ENCODE measurements around the gene HLA-DOB. TPM values are rescaled to one million over a fixed set of nuclear protein-coding genes. Genes with fewer than 3 reads are reported as not detected.
A peak's percentile ranks its signal among the peaks of the same experiment; 100 is the strongest.

The HLA-DOB gene
- total and polyA plus RNA-seq, 3 experiments from 2014 or later, result 0.62 to 0.97 (median 0.77) TPM

DNA sequence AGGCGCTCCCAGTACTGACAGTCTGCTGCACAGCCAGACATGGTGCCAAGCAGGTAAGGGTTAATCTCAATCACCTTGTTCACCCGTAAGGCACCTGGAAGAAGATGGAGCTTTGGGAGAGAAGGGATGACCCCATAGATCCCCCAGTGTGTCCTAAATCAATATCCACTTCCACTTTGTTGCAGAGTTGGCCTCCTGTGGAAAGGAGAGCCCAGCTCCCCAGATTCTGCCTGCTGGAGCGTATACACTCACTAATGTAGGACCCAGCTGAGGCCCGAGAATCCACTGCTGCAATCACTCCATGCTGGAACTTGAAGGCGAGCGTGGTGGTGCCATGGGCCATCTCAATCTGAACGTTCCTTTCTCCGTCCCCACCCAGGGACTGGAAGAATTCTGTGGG lies 25.9 kb upstream of the HLA-DOB start:
- peaks cover 0 to 3% of the 10 kb centered on the region in 2 donors for H3K27me3 Mint-ChIP-seq
- peaks cover 72% of the 10 kb centered on the region for H3K4me1 ChIP-seq (ENCODE audit: insufficient read depth, low read length)
- peaks cover 41% of the 10 kb centered on the region for H3K36me3 ChIP-seq (ENCODE audit: insufficient read depth, low read length)
- H3K27ac ChIP-seq (ENCODE audit: low read depth, low read length), result peak overlapping the region; percentile 99
- peak overlapping the region; percentile 94 to 99 (median 97) for H3K4me3 Mint-ChIP-seq
- H3K9me3 ChIP-seq (ENCODE audit: low read length), result no peaks in the 10 kb centered on the region
- ChIA-PET CTCF (interaction anchor here (1.2 to 10.6 kb wide), 4 partner anchors 8 to 26 kb away, joined by 3 to 295 read pairs (median 97); partner anchors contain the start of genes PSMB9 and TAP1), POLR2A (interaction anchor here (0.5 to 10.1 kb wide), 3 partner anchors 12 to 1385 kb away, joined by 3 to 350 read pairs (median 9); partner anchors contain the start of genes PSMB9 and TAP1)
- peak overlapping the region; percentile 99 for H3K4me3 ChIP-seq (ENCODE audit: low read length)
- H3K27me3 ChIP-seq (ENCODE audit: insufficient read depth, low read length, poor library complexity, severe bottlenecking), result no peaks in the 10 kb centered on the region
- DNase-seq, result no peak
- H3K4me1 Mint-ChIP-seq, result peaks cover 65 to 74% (median 73%) of the 10 kb centered on the region in 3 donors
- H3K36me3 Mint-ChIP-seq, result peaks cover 36 to 84% (median 38%) of the 10 kb centered on the region in 3 donors
- H3K9me3 Mint-ChIP-seq, result no peaks in the 10 kb centered on the region
- H3K27ac Mint-ChIP-seq, result peak overlapping the region; percentile 31 to 100 (median 100)

DNA sequence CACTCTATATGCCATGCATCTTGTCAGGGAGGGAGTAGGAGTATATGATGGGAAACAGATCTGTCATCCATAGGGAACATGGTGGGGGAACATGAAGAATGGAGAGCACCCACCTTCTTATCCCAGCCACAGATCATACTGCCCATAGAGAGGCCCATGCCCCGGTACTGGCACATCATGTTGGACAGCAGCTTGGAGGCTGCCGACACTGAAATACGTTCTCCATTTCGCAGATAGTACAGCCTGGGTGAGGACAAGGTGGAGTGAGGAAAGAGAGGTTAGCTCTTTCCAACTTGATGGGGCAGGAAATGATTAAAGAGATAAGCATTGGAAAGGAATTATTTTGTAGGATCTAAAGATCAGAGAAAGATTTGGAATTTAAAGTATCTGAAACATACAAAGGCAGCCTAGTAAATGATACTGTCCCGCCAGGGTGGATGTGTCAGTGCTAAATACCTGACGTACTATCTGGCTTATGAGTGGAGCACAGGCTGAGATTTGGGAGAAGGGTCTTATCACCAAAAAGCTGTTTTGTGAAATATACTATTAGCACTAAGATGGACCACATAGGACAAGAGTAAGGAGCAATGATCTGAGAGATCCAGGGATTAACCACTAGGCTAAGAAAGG lies 25.3 kb upstream of the HLA-DOB start:
- ChIA-PET CTCF (interaction anchor here (1.2 to 10.6 kb wide), 5 partner anchors 9 to 142 kb away, joined by 3 to 295 read pairs (median 6); partner anchors contain the start of genes PSMB9 and TAP1), POLR2A (interaction anchor here (0.5 to 10.1 kb wide), 4 partner anchors 13 to 1386 kb away, joined by 3 to 350 read pairs (median 6); partner anchors contain the start of genes PSMB9 and TAP1)
- Mint-ChIP-seq H3K9me3 (no peaks in the 10 kb centered on the region), H3K27me3 (peaks cover 0 to 3% of the 10 kb centered on the region in 2 donors), H3K4me3 (peak overlapping the region; percentile 94 to 99 (median 97)), H3K27ac (peak overlapping the region; percentile 96 to 100 (median 100)), H3K36me3 (peaks cover 31 to 83% (median 33%) of the 10 kb centered on the region in 3 donors), H3K4me1 (peaks cover 65 to 74% (median 73%) of the 10 kb centered on the region in 3 donors)
- Histone ChIP-seq H3K4me1 (ENCODE audit: insufficient read depth, low read length) (peaks cover 72% of the 10 kb centered on the region), H3K27ac (ENCODE audit: low read depth, low read length) (no peak overlapping the region), H3K4me3 (ENCODE audit: low read length) (peak overlapping the region; percentile 99), H3K27me3 (ENCODE audit: insufficient read depth, low read length, poor library complexity, severe bottlenecking) (no peaks in the 10 kb centered on the region), H3K9me3 (ENCODE audit: low read length) (no peaks in the 10 kb centered on the region), H3K36me3 (ENCODE audit: insufficient read depth, low read length) (peaks cover 36% of the 10 kb centered on the region)
- no peak for DNase-seq

DNA sequence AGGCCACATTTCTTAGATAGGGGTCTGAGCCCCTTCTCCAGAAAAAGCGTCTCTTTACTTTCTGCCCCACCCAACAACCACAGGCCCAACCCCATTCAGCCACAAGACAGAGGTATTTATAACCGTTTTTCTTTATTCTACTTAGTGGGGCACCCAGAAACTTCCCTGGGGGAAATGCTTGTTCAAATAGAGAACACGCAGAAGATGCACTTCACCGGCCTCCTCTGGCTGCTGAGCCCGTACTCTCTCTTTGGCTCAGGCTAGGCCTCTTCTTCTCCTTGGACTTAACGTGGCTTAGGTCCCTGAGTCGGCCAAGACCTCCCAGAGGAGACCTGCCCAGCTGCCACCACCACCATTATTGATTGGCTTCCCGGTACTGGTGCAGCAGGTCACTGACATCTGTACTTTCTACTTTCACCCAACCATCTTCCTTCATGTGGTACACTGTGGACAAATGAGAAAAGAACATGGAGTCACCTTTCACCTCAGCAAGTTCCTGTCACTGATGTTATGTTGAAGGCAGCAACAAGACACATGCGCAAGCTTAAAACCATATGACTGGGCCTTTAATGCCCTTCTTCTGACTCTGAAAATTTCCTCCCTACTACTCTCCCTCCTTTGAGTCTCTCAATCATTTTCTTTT lies 23.9 kb upstream of the HLA-DOB start:
- peak overlapping the region; percentile 96 to 100 (median 100) for H3K27ac Mint-ChIP-seq
- H3K4me3 ChIP-seq (ENCODE audit: low read length), result no peak overlapping the region
- no peaks in the 10 kb centered on the region for H3K27me3 ChIP-seq (ENCODE audit: insufficient read depth, low read length, poor library complexity, severe bottlenecking)
- peak overlapping the region; percentile 1 for H3K27ac ChIP-seq (ENCODE audit: low read depth, low read length)
- ChIA-PET POLR2A (interaction anchor here (3.9 to 10.1 kb wide), 2 partner anchors 14 to 132 kb away, joined by 38 to 350 read pairs; partner anchors contain the start of genes PSMB9 and TAP1), CTCF (interaction anchor here (0.9 to 10.6 kb wide), 4 partner anchors 16 to 144 kb away, joined by 3 to 295 read pairs (median 98); partner anchors contain the start of genes PSMB9 and TAP1)
- H3K4me1 Mint-ChIP-seq, result peaks cover 66 to 74% (median 73%) of the 10 kb centered on the region in 3 donors
- peaks cover 72% of the 10 kb centered on the region for H3K4me1 ChIP-seq (ENCODE audit: insufficient read depth, low read length)
- H3K9me3 ChIP-seq (ENCODE audit: low read length), result no peaks in the 10 kb centered on the region
- peaks cover 0 to 3% of the 10 kb centered on the region in 2 donors for H3K27me3 Mint-ChIP-seq
- H3K36me3 ChIP-seq (ENCODE audit: insufficient read depth, low read length), result peaks cover 34% of the 10 kb centered on the region
- no peaks in the 10 kb centered on the region for H3K9me3 Mint-ChIP-seq
- H3K4me3 Mint-ChIP-seq, result peak overlapping the region; percentile 78 to 99 (median 97)
- peaks cover 25 to 83% (median 30%) of the 10 kb centered on the region in 3 donors for H3K36me3 Mint-ChIP-seq
- peak in 2 of 5 donors; percentile 28 to 54 for DNase-seq

DNA sequence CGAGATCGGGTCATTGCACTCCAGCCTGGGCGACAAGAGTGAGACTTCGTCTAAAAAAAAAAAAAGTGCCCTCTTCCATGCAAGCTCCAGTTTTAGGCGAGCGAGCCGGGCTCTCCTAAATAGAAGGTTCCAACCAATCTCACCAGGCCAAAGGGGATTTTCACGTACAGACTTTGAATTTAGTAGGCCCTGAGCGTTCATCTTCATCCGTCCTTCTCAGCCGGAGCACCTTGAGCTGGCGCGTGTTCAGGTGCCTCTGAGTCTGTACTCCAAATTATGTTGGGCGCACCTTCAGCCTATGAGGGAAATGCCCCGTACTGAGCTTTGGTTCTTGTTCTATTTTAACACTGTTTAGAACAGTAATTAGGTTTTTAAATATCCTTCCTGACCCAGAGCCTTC lies 22.6 kb upstream of the HLA-DOB start:
- peaks cover 0 to 2% of the 10 kb centered on the region in 2 donors for H3K27me3 Mint-ChIP-seq
- H3K4me1 Mint-ChIP-seq, result peaks cover 75 to 81% (median 78%) of the 10 kb centered on the region in 3 donors
- H3K4me1 ChIP-seq (ENCODE audit: insufficient read depth, low read length), result peaks cover 78% of the 10 kb centered on the region
- H3K27ac ChIP-seq (ENCODE audit: low read depth, low read length), result no peak overlapping the region
- peak overlapping the region; percentile 96 to 100 (median 100) for H3K27ac Mint-ChIP-seq
- H3K9me3 ChIP-seq (ENCODE audit: low read length), result no peaks in the 10 kb centered on the region
- no peaks in the 10 kb centered on the region for H3K27me3 ChIP-seq (ENCODE audit: insufficient read depth, low read length, poor library complexity, severe bottlenecking)
- no peaks in the 10 kb centered on the region for H3K9me3 Mint-ChIP-seq
- H3K4me3 Mint-ChIP-seq, result peak overlapping the region in 4 of 7 donors; percentile 23 to 96 (median 48)
- DNase-seq, result no peak
- H3K36me3 Mint-ChIP-seq, result peaks cover 26 to 83% (median 27%) of the 10 kb centered on the region in 3 donors
- CTCF ChIA-PET, result interaction anchor here (0.9 to 10.6 kb wide), 28 partner anchors 8 to 954 kb away, joined by 3 to 295 read pairs (median 6); partner anchors contain the start of genes BRD2, HLA-DMA, HLA-DMB and HLA-DQB1
- H3K36me3 ChIP-seq (ENCODE audit: insufficient read depth, low read length), result peaks cover 45% of the 10 kb centered on the region
- POLR2A ChIA-PET, result interaction anchor here (1.3 to 10.1 kb wide), 4 partner anchors 16 to 133 kb away, joined by 4 to 350 read pairs (median 47); partner anchors contain the start of genes PSMB9 and TAP1
- no peak overlapping the region for H3K4me3 ChIP-seq (ENCODE audit: low read length)

DNA sequence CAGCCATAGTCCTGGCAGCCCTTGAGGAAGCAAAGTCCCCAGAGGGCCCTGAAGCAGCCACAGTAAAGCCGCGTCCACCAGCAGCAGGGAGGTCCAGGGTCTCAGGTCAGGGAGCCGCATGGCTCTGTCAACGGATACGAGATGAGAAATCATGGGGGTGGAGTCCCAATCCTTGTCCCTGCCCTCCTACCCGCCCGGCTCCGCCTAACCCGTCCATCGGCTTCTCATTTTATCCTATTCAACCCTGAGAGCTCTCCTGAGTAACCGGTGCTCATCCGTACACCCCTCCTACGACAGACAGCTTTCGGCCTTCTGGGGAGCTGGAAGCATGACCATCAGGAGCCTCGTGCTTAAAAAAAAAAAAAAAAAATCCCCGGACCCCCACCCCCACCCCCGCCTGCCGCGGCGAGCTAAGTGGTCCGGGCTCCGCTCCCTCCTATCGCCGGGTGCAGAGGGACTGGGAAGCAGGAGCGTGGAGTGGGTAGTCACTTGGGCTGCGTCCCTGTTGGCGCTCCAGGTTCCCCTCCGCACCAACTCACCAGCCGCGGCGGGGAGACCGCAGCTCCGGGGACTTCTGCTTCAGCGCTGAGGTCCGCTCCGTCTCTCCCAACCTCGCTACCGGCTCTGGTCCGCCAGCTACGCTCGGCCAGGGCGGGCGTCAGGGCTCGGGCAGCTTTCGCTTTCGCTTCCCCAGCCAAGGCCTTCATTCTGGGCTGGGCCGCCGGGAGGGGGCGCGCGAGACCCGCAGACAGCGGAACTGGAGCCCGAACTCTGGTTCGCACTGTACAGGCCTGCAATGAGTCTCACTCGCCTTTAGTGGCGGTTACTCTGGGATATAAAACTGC lies 21.5 kb upstream of the HLA-DOB start, which contains the start of gene TAP2:
Gene TAP2 (minus strand): TSS at position 626 of the 845 bp plus-strand sequence. CDS start 506 bp downstream, at position 120.
- H3K9me3 Mint-ChIP-seq, result no peaks in the 10 kb centered on the region
- Histone ChIP-seq H3K27me3 (ENCODE audit: insufficient read depth, low read length, poor library complexity, severe bottlenecking) (no peaks in the 10 kb centered on the region), H3K27ac (ENCODE audit: low read depth, low read length) (peak within 1 kb of the TSS; percentile 77), H3K9me3 (ENCODE audit: low read length) (no peaks in the 10 kb centered on the region), H3K36me3 (ENCODE audit: insufficient read depth, low read length) (peaks cover 47% of the 10 kb centered on the region), H3K4me1 (ENCODE audit: insufficient read depth, low read length) (peaks cover 78% of the 10 kb centered on the region), H3K4me3 (ENCODE audit: low read length) (peak within 1 kb of the TSS; percentile 75)
- POLR2A ChIA-PET, result interaction anchor here (0.5 to 10.1 kb wide), 15 partner anchors 17 to 1176 kb away, joined by 3 to 350 read pairs (median 3); partner anchors contain the start of genes HLA-DMA, HLA-DMB, PSMB9 and TAP1
- peaks cover 0 to 2% of the 10 kb centered on the region in 2 donors for H3K27me3 Mint-ChIP-seq
- peak; percentile 94 to 98 (median 97) for DNase-seq
- peak within 1 kb of the TSS; percentile 91 to 97 (median 96) for H3K4me3 Mint-ChIP-seq
- CTCF ChIA-PET, result interaction anchor here (0.6 to 10.6 kb wide), 50 partner anchors 9 to 1436 kb away, joined by 3 to 295 read pairs (median 4); partner anchors contain the start of genes BRD2, HLA-DMA, HLA-DMB and HLA-DPB1
- peaks cover 84 to 91% (median 88%) of the 10 kb centered on the region in 3 donors for H3K4me1 Mint-ChIP-seq
- H3K27ac Mint-ChIP-seq, result peak within 1 kb of the TSS; percentile 91 to 100 (median 100)
- H3K36me3 Mint-ChIP-seq, result peaks cover 27 to 83% (median 32%) of the 10 kb centered on the region in 3 donors

DNA sequence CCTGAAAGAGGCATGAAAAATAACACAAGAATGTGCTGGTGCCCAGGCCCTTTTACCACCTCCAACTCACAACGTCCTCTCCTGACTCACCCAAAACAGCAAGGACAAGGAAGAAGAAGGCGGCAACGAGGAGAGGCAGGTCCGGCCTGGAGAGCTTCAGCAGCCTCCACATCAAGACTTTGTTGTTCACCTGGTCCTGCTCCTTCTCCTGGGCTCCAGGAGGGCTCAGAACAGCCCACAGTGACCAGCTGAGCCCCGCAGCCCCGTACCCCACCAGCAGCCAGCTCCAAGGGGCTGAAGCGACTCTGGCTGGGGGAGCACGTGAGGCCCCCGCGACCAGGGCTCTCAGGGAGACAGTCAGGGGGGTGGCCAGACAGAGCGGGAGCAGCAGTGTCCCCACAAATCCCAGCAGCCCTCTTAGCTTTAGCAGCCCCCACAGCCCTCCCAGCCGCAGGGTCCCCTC lies 20.9 kb upstream of the HLA-DOB start:
- H3K9me3 ChIP-seq (ENCODE audit: low read length), result no peaks in the 10 kb centered on the region
- peaks cover 0 to 2% of the 10 kb centered on the region in 2 donors for H3K27me3 Mint-ChIP-seq
- peaks cover 73% of the 10 kb centered on the region for H3K4me1 ChIP-seq (ENCODE audit: insufficient read depth, low read length)
- peak overlapping the region; percentile 75 for H3K4me3 ChIP-seq (ENCODE audit: low read length)
- H3K27ac Mint-ChIP-seq, result peak overlapping the region; percentile 91 to 100 (median 98)
- peaks cover 85 to 92% (median 89%) of the 10 kb centered on the region in 3 donors for H3K4me1 Mint-ChIP-seq
- H3K36me3 Mint-ChIP-seq, result peaks cover 27 to 83% (median 37%) of the 10 kb centered on the region in 3 donors
- DNase-seq, result no peak
- peaks cover 50% of the 10 kb centered on the region for H3K36me3 ChIP-seq (ENCODE audit: insufficient read depth, low read length)
- ChIA-PET POLR2A (interaction anchor here (0.6 to 10.1 kb wide), 11 partner anchors 17 to 1175 kb away, joined by 3 to 350 read pairs (median 3); partner anchors contain the start of genes HLA-DMA, HLA-DMB, PSMB9 and TAP1), CTCF (interaction anchor here (0.8 to 10.6 kb wide), 25 partner anchors 9 to 633 kb away, joined by 3 to 295 read pairs (median 7); partner anchors contain the start of genes BRD2, HLA-DMA, HLA-DMB and HLA-DPB1)
- no peaks in the 10 kb centered on the region for H3K9me3 Mint-ChIP-seq
- peak overlapping the region; percentile 77 for H3K27ac ChIP-seq (ENCODE audit: low read depth, low read length)
- H3K27me3 ChIP-seq (ENCODE audit: insufficient read depth, low read length, poor library complexity, severe bottlenecking), result no peaks in the 10 kb centered on the region
- peak overlapping the region; percentile 91 to 97 (median 96) for H3K4me3 Mint-ChIP-seq

All from CD8-positive, alpha-beta memory T cell (primary cell).